CD14-positive monocyte (primary cell): ENCODE data around the gene LY6G6D. TPM values are rescaled to one million over a fixed set of nuclear protein-coding genes. Genes with fewer than 3 reads are reported as not detected.

Experiments used
- DNase-seq, 3 donors: peaks; one replicate each; pipeline ENCODE4 v3.0.0-alpha.2; 2011 to 2022
- H2AFZ ChIP-seq: 2 replicates; pipeline ENCODE4 v1.6.0; 2012; ENCODE audit warnings: mild to moderate bottlenecking, low read depth, low read length, inconsistent platforms; ENCODE audit not compliant: insufficient read depth, poor library complexity, severe bottlenecking
- H3K27ac ChIP-seq, 2 donors: 1 replicate in 1 of 2; 2 replicates in 1 of 2; pipeline ENCODE4 v1.5.1; 2012 to 2013; ENCODE audit warnings: low read length in 2 of 2, control low read depth in 1 of 2, inconsistent platforms in 1 of 2, low read depth in 1 of 2, mild to moderate bottlenecking in 1 of 2
- H3K27me3 ChIP-seq, 2 donors: one replicate each; pipeline versions ENCODE4 v1.6.0 to v1.6.1; 2011 to 2013; ENCODE audit warnings: low read length in 2 of 2; ENCODE audit not compliant: control insufficient read depth in 2 of 2, insufficient read depth in 2 of 2
- H3K36me3 ChIP-seq, 2 donors: replicated peaks in 1 of 2; 1 replicate in 1 of 2; 2 replicates in 1 of 2; pipeline versions ENCODE4 v1.5.1 to v1.6.1; 2012 to 2013; ENCODE audit warnings: low read length in 2 of 2, control low read depth in 1 of 2, inconsistent platforms in 1 of 2, mild to moderate bottlenecking in 1 of 2; ENCODE audit not compliant: insufficient read depth in 2 of 2, control insufficient read depth in 1 of 2
- H3K4me1 ChIP-seq, 2 donors: 1 replicate in 1 of 2; 2 replicates in 1 of 2; pipeline versions ENCODE4 v1.5.1 to v1.6.1; 2012 to 2013; ENCODE audit warnings: low read length in 2 of 2, control low read depth in 1 of 2, inconsistent platforms in 1 of 2, mild to moderate bottlenecking in 1 of 2, moderate library complexity in 1 of 2; ENCODE audit not compliant: insufficient read depth in 2 of 2, control insufficient read depth in 1 of 2
- H3K4me2 ChIP-seq: replicated peaks from 2 replicates; pipeline ENCODE3; 2012; ENCODE audit warnings: low read length, moderate library complexity, mild to moderate bottlenecking; ENCODE audit not compliant: poor library complexity, severe bottlenecking; ENCODE audit errors: extremely low read depth
- H3K4me3 ChIP-seq, 3 experiments: fragments of 200-600 bp in 1 of 3; sonication (generic) in 1 of 3; replicated peaks in 1 of 3; 1 replicate in 2 of 3; 2 replicates in 1 of 3; pipeline ENCODE4 v1.5.1; 2011 to 2013; ENCODE audit warnings: low read length in 3 of 3, mild to moderate bottlenecking in 3 of 3, control low read depth in 2 of 3, low read depth in 2 of 3, inconsistent platforms in 1 of 3, moderate library complexity in 1 of 3
- H3K79me2 ChIP-seq: 2 replicates; pipeline ENCODE4 v1.6.0; 2012; ENCODE audit warnings: mild to moderate bottlenecking, control low read depth, inconsistent platforms, low read length, moderate library complexity; ENCODE audit not compliant: insufficient read depth
- H3K9ac ChIP-seq: 2 replicates; pipeline ENCODE4 v1.6.0; 2017; ENCODE audit warnings: low read length, mild to moderate bottlenecking; ENCODE audit not compliant: insufficient read depth, poor library complexity, severe bottlenecking
- H3K9me3 ChIP-seq, 2 donors: replicated peaks in 1 of 2; 1 replicate in 1 of 2; 2 replicates in 1 of 2; pipeline versions ENCODE4 v1.5.1 to v1.6.1; 2012 to 2013; ENCODE audit warnings: low read length in 2 of 2, control low read depth in 1 of 2; ENCODE audit not compliant: control insufficient read depth in 1 of 2, insufficient read depth in 1 of 2
- H4K20me1 ChIP-seq: 2 replicates; pipeline ENCODE4 v1.6.0; 2012; ENCODE audit warnings: mild to moderate bottlenecking, low read length, control low read depth, moderate library complexity; ENCODE audit not compliant: insufficient read depth
- H3K27ac Mint-ChIP-seq, 7 donors: one replicate each; pipeline ENCODE4 v1.8.0; 2020; ENCODE audit warnings: mild to moderate bottlenecking in 7 of 7, mixed read lengths in 7 of 7, moderate library complexity in 6 of 7, inconsistent platforms in 2 of 7
- H3K27me3 Mint-ChIP-seq, 3 donors: one replicate each; pipeline ENCODE4 v1.8.0; 2021 to 2022; ENCODE audit warnings: low read depth in 3 of 3, mild to moderate bottlenecking in 3 of 3, mixed read lengths in 3 of 3, moderate library complexity in 3 of 3, inconsistent platforms in 1 of 3
- H3K36me3 Mint-ChIP-seq, 2 donors: one replicate each; pipeline ENCODE4 v1.8.0; 2020; ENCODE audit warnings: mixed read lengths in 2 of 2, inconsistent platforms in 1 of 2, mild to moderate bottlenecking in 1 of 2
- H3K4me1 Mint-ChIP-seq: one replicate; pipeline ENCODE4 v1.8.0; 2020; ENCODE audit warnings: mild to moderate bottlenecking, mixed read lengths
- H3K4me3 Mint-ChIP-seq, 2 donors: one replicate each; pipeline ENCODE4 v1.8.0; 2020; ENCODE audit warnings: mild to moderate bottlenecking in 2 of 2, mixed read lengths in 2 of 2, moderate library complexity in 1 of 2
- H3K9me3 Mint-ChIP-seq, 7 donors: one replicate each; pipeline ENCODE4 v1.8.0; 2020 to 2022; ENCODE audit warnings: mixed read lengths in 7 of 7, mild to moderate bottlenecking in 6 of 7, moderate library complexity in 6 of 7, inconsistent platforms in 2 of 7
- WGBS: methylation state at CpG from one replicate; pipeline ENCODE4 v1.1.5; 2013; ENCODE audit warnings: missing lambda C conversion rate; ENCODE audit not compliant: insufficient coverage; 5-methylcytosine and 5-hydroxymethylcytosine counted together
- intact Hi-C, 2 donors: fragments of 100-400 bp; cut with micrococcal nuclease; formaldehyde crosslinking; loops; one replicate each; pipeline versions ENCODE4 v1.15.0 to v1.15.1; 2023
- polyA plus RNA-seq, 3 donors: library from polyadenylated mRNA; depleted of rRNA in 1 of 3; unstranded in 2 of 3; stranded (reverse) in 1 of 3; fragments of 300-500 nt in 2 of 3; fragments of >200 nt in 1 of 3; fragmentation: Illumina TruSeq in 2 of 3; gene quantifications; 1 replicate in 2 of 3; 2 replicates in 1 of 3; pipeline ENCODE4 v1.2.3, GENCODE V29; 2012 to 2021
- TF ChIP-seq, protein P1 (sequence below): fragments of 200-600 bp; IDR thresholded peaks from one replicate; pipeline ENCODE4 v1.8.0; 2022; ENCODE audit warnings: antibody characterized with exemption, mild to moderate bottlenecking

The LY6G6D gene
- polyA plus RNA-seq, 3 donors: not detected

DNA sequence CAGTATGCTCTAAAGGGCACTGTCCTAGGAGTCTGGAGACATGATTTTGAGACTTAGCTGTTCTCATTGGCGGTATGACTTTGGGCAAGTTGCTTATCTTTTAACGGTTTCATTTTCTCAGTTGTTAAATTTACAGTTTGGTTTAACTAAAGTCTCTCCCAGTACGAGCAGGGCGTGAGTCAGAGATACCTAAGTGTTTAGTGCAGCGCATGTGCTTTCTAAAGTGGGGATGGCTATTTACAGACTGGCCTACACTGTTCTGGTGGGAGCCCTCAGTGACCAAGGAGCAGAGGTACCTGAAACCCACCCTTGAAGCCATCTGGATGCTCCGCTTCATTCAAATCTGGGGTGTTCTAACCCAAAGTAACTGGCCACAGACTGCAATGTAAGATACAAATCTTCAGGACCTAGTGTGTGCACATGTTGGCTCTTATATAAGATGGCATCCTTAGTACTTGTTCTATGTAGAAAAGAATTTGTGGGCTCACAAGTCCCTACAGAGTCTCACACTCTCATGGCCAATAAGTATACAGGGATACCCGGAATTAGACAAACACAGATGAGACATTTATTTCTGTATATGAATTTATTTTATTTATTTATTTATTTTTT is 35.4 kb downstream of the LY6G6D start:
- no peak overlapping the region for H2AFZ ChIP-seq
- DNase-seq: no peak

GRCh38 chr6:31752739-31753319 is 37.7 kb downstream of the LY6G6D start:
- no peak overlapping the region for H3K4me3 ChIP-seq
- Mint-ChIP-seq H3K9me3 (no peaks in the 10 kb centered on the region), H3K4me3 (no peak overlapping the region), H3K36me3 (peaks cover 6 to 8% of the 10 kb centered on the region in 2 donors), H3K27me3 (no peaks in the 10 kb centered on the region), H3K4me1 (no peaks in the 10 kb centered on the region), H3K27ac (peak overlapping the region in 1 of 7 donors; percentile 31)
- H3K9ac ChIP-seq: no peak overlapping the region
- H4K20me1 ChIP-seq: no peaks in the 10 kb centered on the region
- TF ChIP-seq, protein P1, sequence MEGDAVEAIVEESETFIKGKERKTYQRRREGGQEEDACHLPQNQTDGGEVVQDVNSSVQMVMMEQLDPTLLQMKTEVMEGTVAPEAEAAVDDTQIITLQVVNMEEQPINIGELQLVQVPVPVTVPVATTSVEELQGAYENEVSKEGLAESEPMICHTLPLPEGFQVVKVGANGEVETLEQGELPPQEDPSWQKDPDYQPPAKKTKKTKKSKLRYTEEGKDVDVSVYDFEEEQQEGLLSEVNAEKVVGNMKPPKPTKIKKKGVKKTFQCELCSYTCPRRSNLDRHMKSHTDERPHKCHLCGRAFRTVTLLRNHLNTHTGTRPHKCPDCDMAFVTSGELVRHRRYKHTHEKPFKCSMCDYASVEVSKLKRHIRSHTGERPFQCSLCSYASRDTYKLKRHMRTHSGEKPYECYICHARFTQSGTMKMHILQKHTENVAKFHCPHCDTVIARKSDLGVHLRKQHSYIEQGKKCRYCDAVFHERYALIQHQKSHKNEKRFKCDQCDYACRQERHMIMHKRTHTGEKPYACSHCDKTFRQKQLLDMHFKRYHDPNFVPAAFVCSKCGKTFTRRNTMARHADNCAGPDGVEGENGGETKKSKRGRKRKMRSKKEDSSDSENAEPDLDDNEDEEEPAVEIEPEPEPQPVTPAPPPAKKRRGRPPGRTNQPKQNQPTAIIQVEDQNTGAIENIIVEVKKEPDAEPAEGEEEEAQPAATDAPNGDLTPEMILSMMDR: no peak
- no peaks in the 10 kb centered on the region for H3K9me3 ChIP-seq
- no peak overlapping the region for H3K27ac ChIP-seq
- no peak overlapping the region for H2AFZ ChIP-seq
- WGBS: 88% methylated on average over 4 of the region's 8 CpGs
- H3K27me3 ChIP-seq: no peaks in the 10 kb centered on the region
- no peaks in the 10 kb centered on the region for H3K4me1 ChIP-seq
- H3K4me2 ChIP-seq: no peak overlapping the region
- no peak for DNase-seq
- no peaks in the 10 kb centered on the region for H3K79me2 ChIP-seq
- intact Hi-C loops: no loop called here
- H3K36me3 ChIP-seq: peaks cover 2 to 6% of the 10 kb centered on the region in 2 donors

More for the DNA sequence above, 35.4 kb downstream of the LY6G6D start:
- Histone ChIP-seq H3K4me3 (no peak overlapping the region), H3K9me3 (no peaks in the 10 kb centered on the region), H3K4me2 (no peak overlapping the region), H3K4me1 (no peaks in the 10 kb centered on the region), H4K20me1 (no peaks in the 10 kb centered on the region), H3K27me3 (no peaks in the 10 kb centered on the region), H3K27ac (no peak overlapping the region), H3K36me3 (peaks cover 2 to 15% of the 10 kb centered on the region in 2 donors), H3K79me2 (no peaks in the 10 kb centered on the region), H3K9ac (no peak overlapping the region)
- Mint-ChIP-seq H3K9me3 (no peaks in the 10 kb centered on the region), H3K27ac (peak overlapping the region in 1 of 7 donors; percentile 25), H3K36me3 (peaks cover 12 to 20% of the 10 kb centered on the region in 2 donors), H3K4me3 (no peak overlapping the region), H3K4me1 (no peaks in the 10 kb centered on the region), H3K27me3 (no peaks in the 10 kb centered on the region)
- TF ChIP-seq, protein P1: no peak
- 98% methylated on average over 6 of the region's 7 CpGs for WGBS
- intact Hi-C loops: no loop called here
